ENCODE results near the gene TUBA3D.
"Not testable (repeated sequence)": the region's sequence is repeated elsewhere in the genome, so short reads cannot be mapped to it uniquely, and the experiment has no call there.

TUBA3D gene

DNA sequence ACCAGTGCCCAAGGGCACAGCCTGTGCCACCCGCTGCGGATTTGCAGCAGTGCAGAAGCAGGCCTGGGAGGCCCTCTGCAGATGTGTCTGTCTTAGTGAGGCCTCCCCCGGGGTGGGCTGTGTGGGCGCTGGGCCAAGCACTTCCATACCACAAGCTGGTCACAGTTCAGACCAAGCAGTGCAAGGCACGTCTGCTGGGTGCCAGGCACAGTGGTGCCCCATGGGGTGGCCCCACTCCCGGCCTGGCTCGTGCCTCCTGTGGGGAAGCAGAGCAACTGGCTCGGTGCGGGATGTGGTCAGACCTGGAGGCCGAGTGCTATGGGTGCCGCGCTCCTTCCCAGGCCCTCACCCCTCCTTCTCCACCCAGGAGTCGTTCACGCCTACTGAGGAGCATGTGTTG, 39.3 kb downstream of the TUBA3D start:
- CTCF ChIA-PET; DNase-seq (ENCODE audit: extremely low spot score); POLR2A ChIA-PET: not testable (repeated sequence)

DNA sequence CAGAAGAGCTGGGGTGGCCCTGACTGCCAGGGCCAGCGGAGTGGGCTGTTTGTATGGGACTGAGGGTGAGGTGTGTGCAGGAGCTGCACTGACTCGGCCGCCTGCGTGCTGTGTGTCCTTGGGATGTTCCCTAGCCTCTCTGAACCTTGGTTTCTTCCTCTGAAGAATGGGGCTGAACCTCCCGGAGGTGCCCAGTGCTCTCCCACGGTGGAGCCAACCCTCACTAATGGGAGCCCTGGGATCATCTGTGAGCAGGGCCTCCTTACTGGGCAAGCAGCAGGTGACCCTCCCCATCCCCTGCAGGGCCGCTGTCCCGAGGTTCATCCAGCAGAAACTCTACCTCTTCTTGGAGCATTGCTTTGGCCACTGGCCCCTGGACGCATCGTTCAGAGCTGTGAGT, 40.1 kb downstream of the TUBA3D start:
- ChIA-PET POLR2A (no interaction called here), CTCF (no interaction called here)
- no peak for TF ChIP-seq BHLHE40 (IDR thresholded peaks at IDR 0.05; ENCODE audit: borderline replicate concordance)
- TF ChIP-seq FOXM1 (IDR thresholded peaks at IDR 0.05; ENCODE audit: borderline replicate concordance): no peak
- TF ChIP-seq FOXK2 (IDR thresholded peaks at IDR 0.05): no peak
- TF ChIP-seq ELF4 (IDR thresholded peaks at IDR 0.05): no peak
- TF ChIP-seq ZNF384 (IDR thresholded peaks at IDR 0.05): no peak
- TF ChIP-seq, protein P1, sequence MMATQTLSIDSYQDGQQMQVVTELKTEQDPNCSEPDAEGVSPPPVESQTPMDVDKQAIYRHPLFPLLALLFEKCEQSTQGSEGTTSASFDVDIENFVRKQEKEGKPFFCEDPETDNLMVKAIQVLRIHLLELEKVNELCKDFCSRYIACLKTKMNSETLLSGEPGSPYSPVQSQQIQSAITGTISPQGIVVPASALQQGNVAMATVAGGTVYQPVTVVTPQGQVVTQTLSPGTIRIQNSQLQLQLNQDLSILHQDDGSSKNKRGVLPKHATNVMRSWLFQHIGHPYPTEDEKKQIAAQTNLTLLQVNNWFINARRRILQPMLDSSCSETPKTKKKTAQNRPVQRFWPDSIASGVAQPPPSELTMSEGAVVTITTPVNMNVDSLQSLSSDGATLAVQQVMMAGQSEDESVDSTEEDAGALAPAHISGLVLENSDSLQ (IDR thresholded peaks at IDR 0.05): no peak
- TF ChIP-seq LEF1 (IDR thresholded peaks at IDR 0.05; ENCODE audit: borderline replicate concordance): no peak
- TF ChIP-seq SUZ12 (IDR thresholded peaks at IDR 0.05): no peak
- no peak for TF ChIP-seq HDGF (IDR thresholded peaks at IDR 0.05; ENCODE audit: borderline replicate concordance)
- no peak for TF ChIP-seq FOXA1 (IDR thresholded peaks at IDR 0.05)
- TF ChIP-seq ARNT (IDR thresholded peaks at IDR 0.05): no peak
- no peak for TF ChIP-seq TARDBP (IDR thresholded peaks at IDR 0.05)
- TF ChIP-seq L3MBTL2 (conservative IDR thresholded peaks at IDR 0.05): no peak
- TF ChIP-seq CTBP1 (IDR thresholded peaks at IDR 0.05; ENCODE audit: borderline replicate concordance): no peak
- TF ChIP-seq NFRKB (IDR thresholded peaks at IDR 0.05): no peak
- no peak for TF ChIP-seq SP1 (IDR thresholded peaks at IDR 0.05)
- DNase-seq (ENCODE audit: extremely low spot score): no peak

DNA sequence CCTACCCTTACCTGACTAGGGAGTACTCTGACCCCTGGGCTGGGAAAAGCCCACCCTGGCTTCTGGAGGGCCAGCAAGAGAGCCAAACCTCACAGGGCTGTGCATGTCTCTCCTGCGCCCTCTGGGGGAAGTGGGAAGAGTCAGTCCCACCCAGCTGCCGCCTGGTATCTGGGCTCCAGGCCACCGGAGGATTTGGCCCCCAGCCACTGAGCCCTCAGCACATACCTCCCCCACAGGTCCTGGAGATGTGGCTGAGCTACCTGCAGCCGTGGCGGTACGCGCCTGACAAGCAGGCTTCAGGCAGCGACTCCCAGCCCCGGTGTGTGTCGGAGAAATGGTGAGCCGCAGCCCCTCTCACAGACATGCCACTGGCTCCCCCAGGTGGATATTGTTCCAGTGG, 40.7 kb downstream of the TUBA3D start:
- POLR2A ChIA-PET; CTCF ChIA-PET; DNase-seq (ENCODE audit: extremely low spot score): not testable (repeated sequence)

DNA sequence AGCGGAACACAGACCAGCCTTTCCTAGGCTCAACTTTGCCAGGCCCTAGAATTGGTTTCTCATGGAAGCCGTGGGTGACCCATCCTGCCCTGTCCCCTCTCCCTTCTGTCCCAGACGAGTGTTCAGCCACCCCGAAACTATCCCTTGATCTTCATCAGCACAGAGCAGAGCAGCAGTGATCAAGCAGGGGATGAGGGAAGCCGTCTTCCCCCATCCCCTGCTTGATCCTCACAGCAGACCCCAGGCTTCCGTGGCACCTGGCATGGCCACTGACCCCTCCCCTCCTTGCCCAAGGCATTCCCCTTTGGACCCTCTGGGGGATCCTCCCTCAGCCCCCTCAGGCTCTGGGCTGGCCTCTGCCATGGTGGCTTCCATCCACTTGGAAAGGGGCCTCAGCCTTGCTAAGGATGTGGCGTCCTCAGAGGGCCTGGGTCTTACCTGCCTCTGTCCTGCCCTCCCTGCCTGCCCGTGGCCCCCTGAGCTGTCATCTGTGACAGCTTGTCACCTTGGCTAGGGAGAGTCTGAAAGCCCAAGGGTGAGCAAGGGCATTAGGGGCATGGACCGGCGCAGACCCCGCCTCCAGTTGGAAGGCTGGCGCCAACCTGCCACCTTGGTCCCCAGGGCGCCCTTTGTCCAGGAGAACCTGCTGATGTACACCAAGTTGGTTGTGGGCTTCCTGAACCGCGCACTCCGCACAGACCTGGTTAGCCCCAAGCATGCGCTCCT, 41.4 kb downstream of the TUBA3D start:
- TF ChIP-seq, protein P1 (IDR thresholded peaks at IDR 0.05): no peak
- no peak for TF ChIP-seq BHLHE40 (IDR thresholded peaks at IDR 0.05; ENCODE audit: borderline replicate concordance)
- no peak for TF ChIP-seq SUZ12 (IDR thresholded peaks at IDR 0.05)
- TF ChIP-seq TARDBP (IDR thresholded peaks at IDR 0.05): no peak
- no peak for TF ChIP-seq FOXM1 (IDR thresholded peaks at IDR 0.05; ENCODE audit: borderline replicate concordance)
- TF ChIP-seq CTBP1 (IDR thresholded peaks at IDR 0.05; ENCODE audit: borderline replicate concordance): no peak
- no peak for TF ChIP-seq NFRKB (IDR thresholded peaks at IDR 0.05)
- TF ChIP-seq L3MBTL2 (conservative IDR thresholded peaks at IDR 0.05): no peak
- TF ChIP-seq SP1 (IDR thresholded peaks at IDR 0.05): no peak
- TF ChIP-seq ZNF384 (IDR thresholded peaks at IDR 0.05): no peak
- no peak for TF ChIP-seq FOXA1 (IDR thresholded peaks at IDR 0.05)
- no peak for TF ChIP-seq HDGF (IDR thresholded peaks at IDR 0.05; ENCODE audit: borderline replicate concordance)
- no peak for TF ChIP-seq FOXK2 (IDR thresholded peaks at IDR 0.05)
- no peak for TF ChIP-seq ELF4 (IDR thresholded peaks at IDR 0.05)
- no peak for TF ChIP-seq ARNT (IDR thresholded peaks at IDR 0.05)
- TF ChIP-seq LEF1 (IDR thresholded peaks at IDR 0.05; ENCODE audit: borderline replicate concordance): no peak
- no peak for DNase-seq (ENCODE audit: extremely low spot score)
- POLR2A ChIA-PET: no interaction called here
- CTCF ChIA-PET: no interaction called here

DNA sequence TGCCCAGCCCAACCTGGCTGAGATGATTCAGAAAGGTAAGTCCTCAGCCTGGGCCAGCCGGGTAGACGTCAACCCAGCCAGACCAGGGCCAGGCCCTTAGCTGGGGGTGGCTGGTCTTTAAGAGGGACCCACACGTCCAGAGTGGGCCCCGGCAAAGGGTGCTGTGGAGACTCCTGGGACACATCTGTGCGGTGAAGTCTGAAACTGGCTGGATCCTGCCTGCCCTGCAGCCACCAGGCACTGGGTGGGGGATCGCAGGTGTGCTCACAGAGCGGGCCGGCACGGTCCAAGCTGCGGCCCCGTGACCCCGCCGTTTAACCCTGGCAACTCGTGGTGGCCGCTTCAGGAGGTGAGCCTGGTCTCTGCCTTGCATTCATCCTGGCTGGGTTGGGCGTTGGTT, 41.9 kb downstream of the TUBA3D start:
- POLR2A ChIA-PET; CTCF ChIA-PET; DNase-seq (ENCODE audit: extremely low spot score): not testable (repeated sequence)

DNA sequence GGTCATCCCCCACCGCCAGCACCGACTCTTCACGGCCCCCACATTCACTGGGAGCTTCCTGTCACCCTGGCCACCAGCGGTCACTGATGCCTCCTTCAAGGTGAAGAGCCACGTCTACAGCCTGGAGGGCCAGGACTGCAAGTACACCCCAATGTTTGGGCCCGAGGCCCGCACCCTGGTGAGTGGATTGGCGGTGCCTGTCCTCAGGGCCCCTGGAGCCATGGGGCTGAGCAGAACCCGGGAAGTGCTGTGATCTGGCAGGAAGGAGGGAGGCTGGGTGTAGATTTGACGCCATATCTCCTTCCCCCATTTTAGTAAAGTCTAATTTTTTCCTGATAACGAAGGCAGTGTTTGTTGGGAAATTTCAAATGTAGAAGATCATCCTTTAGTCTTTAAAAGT, 42.6 kb downstream of the TUBA3D start:
- DNase-seq (ENCODE audit: extremely low spot score); POLR2A ChIA-PET; CTCF ChIA-PET: not testable (repeated sequence)

DNA sequence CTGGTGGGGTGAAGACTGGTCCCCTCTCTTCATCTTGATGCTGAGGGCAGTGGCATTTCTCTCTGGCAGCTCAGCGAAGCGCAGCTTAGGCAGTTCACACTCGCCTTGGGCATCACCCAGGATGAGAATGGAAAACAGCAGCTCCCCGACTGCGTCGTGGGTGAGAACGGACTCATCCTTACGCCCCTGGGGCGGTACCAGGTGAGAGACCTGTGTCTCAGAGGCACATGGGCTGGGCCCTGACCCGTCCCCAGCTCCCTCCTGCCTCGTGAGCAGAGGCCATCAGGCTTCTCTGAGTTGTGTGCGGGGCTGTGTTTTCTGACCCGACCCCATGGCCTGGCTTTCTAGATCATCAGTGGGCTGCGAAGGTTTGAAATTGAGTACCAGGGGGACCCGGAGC, 43.5 kb downstream of the TUBA3D start:
- no peak for DNase-seq (ENCODE audit: extremely low spot score)
- POLR2A ChIA-PET: no interaction called here
- TF ChIP-seq TARDBP (IDR thresholded peaks at IDR 0.05) (no peak), FOXM1 (IDR thresholded peaks at IDR 0.05; ENCODE audit: borderline replicate concordance) (no peak), SUZ12 (IDR thresholded peaks at IDR 0.05) (no peak), ARNT (IDR thresholded peaks at IDR 0.05) (no peak), ZNF384 (IDR thresholded peaks at IDR 0.05) (no peak), FOXA1 (IDR thresholded peaks at IDR 0.05) (no peak), SP1 (IDR thresholded peaks at IDR 0.05) (no peak), CTBP1 (IDR thresholded peaks at IDR 0.05; ENCODE audit: borderline replicate concordance) (no peak), BHLHE40 (IDR thresholded peaks at IDR 0.05; ENCODE audit: borderline replicate concordance) (no peak), FOXK2 (IDR thresholded peaks at IDR 0.05) (no peak)
- CTCF ChIA-PET: no interaction called here

DNA sequence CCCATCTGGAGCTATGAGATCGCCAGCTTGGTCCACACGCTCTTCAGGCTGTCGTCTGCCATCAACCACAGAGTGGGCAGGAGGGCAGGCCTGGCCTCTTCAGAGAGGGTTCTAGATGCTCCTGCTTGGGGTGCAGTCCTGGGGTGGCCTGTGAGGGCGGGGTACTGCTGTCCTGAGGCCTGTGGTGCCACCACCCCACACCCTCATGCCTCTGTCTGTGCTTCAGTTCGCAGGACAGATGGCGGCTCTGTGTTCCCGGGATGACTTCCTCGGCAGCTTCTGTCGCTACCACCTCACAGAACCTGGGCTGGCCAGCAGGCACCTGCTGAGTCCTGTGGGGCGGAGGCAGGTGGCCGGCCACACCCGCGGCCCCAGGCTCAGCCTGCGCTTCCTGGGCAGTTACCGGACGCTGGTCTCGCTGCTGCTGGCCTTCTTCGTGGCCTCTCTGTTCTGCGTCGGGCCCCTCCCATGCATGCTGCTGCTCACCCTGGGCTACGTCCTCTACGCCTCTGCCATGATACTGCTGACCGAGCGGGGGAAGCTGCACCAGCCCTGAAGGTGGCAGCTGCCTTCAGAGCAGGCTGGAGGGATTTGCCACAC, 44.1 kb downstream of the TUBA3D start:
- POLR2A ChIA-PET; DNase-seq (ENCODE audit: extremely low spot score); CTCF ChIA-PET: not testable (repeated sequence)
